HCT116 (cell line): ENCODE measurements around the gene FRK. TPM values are rescaled to one million over a fixed set of nuclear protein-coding genes. Genes with fewer than 3 reads are reported as not detected.

Experiments used
- ATAC-seq: fragments of 200-7000 bp; cut with Tn5 transposase; 2 replicates; pipeline ENCODE4 v1.9.1; 2020; ENCODE audit warnings: mild to moderate bottlenecking, moderate library complexity
- BruUV-seq: library from RNA; stranded (reverse); fragments of 400-500 nt; replicated peaks from 2 replicates; lab custom pipeline; 2021; lab: Mats Ljungman, UMichigan
- CTCF ChIA-PET: fragments of 300-600 bp; sonication (Branson Sonifier 250); formaldehyde crosslinking; loops from one replicate; lab custom pipeline; 2021; ENCODE audit warnings: antibody characterized with exemption; lab: Charles Lee
- POLR2A ChIA-PET: fragments of 300-600, 350-600 bp; sonication (Branson Sonifier 250); formaldehyde crosslinking; loops from one replicate; lab custom pipeline; 2021; ENCODE audit warnings: antibody characterized with exemption; lab: Charles Lee
- RAD21 ChIA-PET, 2 experiments: fragments of 300-600 bp; sonication (Branson Sonifier 250); formaldehyde crosslinking; loops; one replicate each; lab custom pipeline; 2023; ENCODE audit warnings: low total read pairs in 2 of 2; ENCODE audit not compliant: uncharacterized antibody in 2 of 2, unreplicated experiment in 2 of 2, low non-redundant PET in 1 of 2; lab: Charles Lee
- DNase-seq: peaks from one replicate; pipeline ENCODE4 v3.0.0-alpha.2; 2010; ENCODE audit warnings: low read depth, low spot score
- H2AFZ ChIP-seq: fragments of 200-600 bp; shearing (Covaris generic), sonication (generic); 2 replicates; pipeline ENCODE4 v1.6.1; 2017; ENCODE audit warnings: low read depth, mixed run types, mixed read lengths, antibody characterized with exemption, low read length; ENCODE audit not compliant: poor library complexity, severe bottlenecking
- H3K27ac ChIP-seq: 2 replicates; pipeline ENCODE4 v1.5.1; 2012; ENCODE audit warnings: low read depth, low read length
- H3K27me3 ChIP-seq: fragments of 200-600 bp; sonication (generic); 2 replicates; pipeline ENCODE4 v1.6.1; 2016; ENCODE audit warnings: mixed run types, low read length, mixed read lengths; ENCODE audit not compliant: insufficient read depth
- H3K36me3 ChIP-seq, 2 experiments: fragments of 200-500 bp in 1 of 2; fragments of 200-600 bp in 1 of 2; sonication (Bioruptor generic) in 1 of 2; sonication (generic) in 1 of 2; 2 replicates each; pipeline versions ENCODE4 v1.5.1 to v1.6.1; 2014 to 2016; ENCODE audit warnings: low read length in 2 of 2, inconsistent platforms in 1 of 2, mixed read lengths in 1 of 2, mixed run types in 1 of 2; ENCODE audit not compliant: insufficient read depth in 2 of 2, control insufficient read depth in 1 of 2
- H3K4me1 ChIP-seq, 2 experiments: fragments of 200-600 bp in 1 of 2; sonication (generic) in 1 of 2; 2 replicates each; pipeline versions ENCODE4 v1.5.1 to v1.6.1; 2012 to 2017; ENCODE audit warnings: low read length in 2 of 2, inconsistent platforms in 1 of 2, mild to moderate bottlenecking in 1 of 2, mixed read lengths in 1 of 2, mixed run types in 1 of 2, moderate library complexity in 1 of 2; ENCODE audit not compliant: insufficient read depth in 2 of 2, control insufficient read depth in 1 of 2
- H3K4me2 ChIP-seq: fragments of 200-600 bp; sonication (generic); 2 replicates; pipeline ENCODE4 v1.6.1; 2017; ENCODE audit warnings: mixed run types, low read length, mixed read lengths
- H3K4me3 ChIP-seq, 2 experiments: fragments of 200-600 bp in 1 of 2; sonication (generic) in 1 of 2; replicated peaks in 1 of 2; 2 replicates each; pipeline ENCODE4 v1.5.1; 2011 to 2016; ENCODE audit warnings: low read length in 2 of 2, control low read depth in 1 of 2, low read depth in 1 of 2, mild to moderate bottlenecking in 1 of 2, mixed read lengths in 1 of 2, mixed run types in 1 of 2
- H3K79me2 ChIP-seq: fragments of 200-600 bp; sonication (generic); 2 replicates; pipeline ENCODE4 v1.6.1; 2017; ENCODE audit warnings: mild to moderate bottlenecking, mixed run types, low read length, moderate library complexity, mixed read lengths; ENCODE audit not compliant: insufficient read depth
- H3K9ac ChIP-seq: fragments of 200-600 bp; sonication (generic); 2 replicates; pipeline ENCODE4 v1.6.1; 2016; ENCODE audit warnings: low read length, mixed read lengths
- H3K9me2 ChIP-seq: fragments of 200-600 bp; sonication (generic), shearing (Covaris generic); 2 replicates; pipeline ENCODE4 v1.6.1; 2017; ENCODE audit warnings: mixed run types, mild to moderate bottlenecking, moderate library complexity; ENCODE audit not compliant: insufficient read depth
- H3K9me3 ChIP-seq, 2 experiments: fragments of 200-500 bp in 1 of 2; fragments of 200-600 bp in 1 of 2; sonication (Bioruptor generic) in 1 of 2; sonication (generic) in 1 of 2; 2 replicates each; pipeline ENCODE4 v1.6.1; 2014 to 2017; ENCODE audit warnings: low read length in 2 of 2, mixed read lengths in 2 of 2, inconsistent platforms in 1 of 2, low read depth in 1 of 2, mild to moderate bottlenecking in 1 of 2, mixed run types in 1 of 2, moderate library complexity in 1 of 2; ENCODE audit not compliant: control insufficient read depth in 1 of 2, insufficient read depth in 1 of 2
- H4K20me1 ChIP-seq: fragments of 200-600 bp; sonication (generic), shearing (Covaris generic); 2 replicates; pipeline ENCODE4 v1.6.1; 2017; ENCODE audit warnings: mixed run types, mild to moderate bottlenecking, moderate library complexity; ENCODE audit not compliant: insufficient read depth
- CEBPB ChIP-seq: IDR thresholded peaks from 2 replicates; pipeline ENCODE4 v1.6.1; 2012; ENCODE audit warnings: low read depth
- EGR1 ChIP-seq: IDR thresholded peaks from 2 replicates; pipeline ENCODE4 v1.6.1; 2012; ENCODE audit warnings: low read depth
- ELF1 ChIP-seq: IDR thresholded peaks from 2 replicates; pipeline ENCODE4 v1.6.1; 2012; ENCODE audit warnings: low read depth, borderline replicate concordance
- JUND ChIP-seq: IDR thresholded peaks from 2 replicates; pipeline ENCODE4 v1.6.1; 2012
- POLR2A ChIP-seq: IDR thresholded peaks from 2 replicates; pipeline ENCODE4 v1.7.0; 2011; ENCODE audit warnings: borderline replicate concordance; ENCODE audit not compliant: insufficient read depth, insufficient read length; ENCODE audit errors: extremely low read depth
- POLR2AphosphoS5 ChIP-seq: IDR thresholded peaks from 2 replicates; pipeline ENCODE4 v1.6.1; 2011; ENCODE audit warnings: mild to moderate bottlenecking, low read depth, low read length, moderate library complexity
- RAD21 ChIP-seq: IDR thresholded peaks from 2 replicates; pipeline ENCODE4 v1.6.1; 2012; ENCODE audit warnings: low read depth, mild to moderate bottlenecking
- SIN3A ChIP-seq: IDR thresholded peaks from 2 replicates; pipeline ENCODE4 v1.6.1; 2012; ENCODE audit warnings: low read depth
- YY1 ChIP-seq: IDR thresholded peaks from 2 replicates; pipeline ENCODE4 v1.6.1; 2011; ENCODE audit warnings: low read length, low read depth, moderate library complexity, mild to moderate bottlenecking; ENCODE audit not compliant: insufficient replicate concordance; ENCODE audit errors: extremely low read depth
- ZNF274 ChIP-seq: fragments of 200-500 bp; sonication (Bioruptor generic); IDR thresholded peaks from 2 replicates; pipeline ENCODE4 v1.6.1; 2014; ENCODE audit warnings: mild to moderate bottlenecking, low read depth, low read length, inconsistent platforms
- intact Hi-C: fragments of 100-400 bp; cut with micrococcal nuclease; formaldehyde crosslinking; loops from 2 replicates; pipeline ENCODE4 v1.10.0; 2022
- total RNA-seq: library from RNA; stranded (reverse); gene quantifications from one replicate; pipeline ENCODE4 v1.2.1, GENCODE V29; 2021; ENCODE audit not compliant: unreplicated experiment
- TF ChIP-seq, protein P1 (sequence below): IDR thresholded peaks from 2 replicates; pipeline ENCODE4 v1.6.1; 2012
- TF ChIP-seq, protein P2 (sequence below): IDR thresholded peaks from 2 replicates; pipeline ENCODE4 v1.6.1; 2012; ENCODE audit warnings: low read depth

FRK gene
- total RNA-seq, 1 experiment from 2014 or later: 3.7 TPM

DNA sequence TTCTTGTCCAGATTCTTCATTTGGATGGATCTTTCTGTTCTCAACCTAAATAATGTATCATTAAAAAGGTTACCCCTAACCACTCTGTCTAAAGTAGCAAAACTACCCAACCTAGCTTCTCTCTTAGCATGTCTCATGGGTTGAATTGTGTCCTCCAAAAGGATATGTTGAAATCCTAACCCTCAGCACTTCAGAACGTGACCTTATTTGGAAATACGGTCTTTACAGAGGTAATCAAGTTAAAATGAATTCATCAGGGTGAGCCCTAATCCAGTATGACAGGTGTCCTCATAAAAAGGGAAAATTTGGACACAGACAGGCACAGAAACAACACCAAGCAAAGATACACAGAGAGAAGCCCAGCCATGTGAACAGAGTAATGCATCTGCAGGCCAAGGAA lies 6.1 kb upstream of the FRK start:
- H3K4me2 ChIP-seq: no peak overlapping the region
- intact Hi-C loops: no loop called here

DNA sequence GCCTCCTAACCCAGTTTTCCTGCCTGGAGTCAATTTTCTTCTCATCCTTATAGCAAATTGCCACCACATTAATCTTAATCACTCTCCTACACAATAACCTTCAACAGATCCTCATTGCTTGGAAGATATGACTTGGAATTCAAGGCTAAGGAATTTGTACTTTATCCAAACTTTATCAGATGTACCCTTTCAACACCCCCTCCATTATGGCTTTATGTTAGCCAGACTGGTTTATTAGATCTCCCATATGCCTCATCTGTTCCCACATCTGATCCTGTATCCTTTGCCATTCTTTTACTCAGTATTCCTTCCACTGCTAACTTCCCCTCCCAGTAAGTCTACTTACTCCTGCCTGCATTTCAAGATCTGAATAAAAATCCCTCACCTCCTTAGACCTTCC lies 4.0 kb upstream of the FRK start:
- no peak overlapping the region for H3K9ac ChIP-seq
- no peak overlapping the region for H3K27ac ChIP-seq
- H2AFZ ChIP-seq: no peak overlapping the region
- ATAC-seq: no peak
- intact Hi-C loops: no loop called here
- H3K9me3 ChIP-seq: no peaks in the 10 kb centered on the region
- no peaks in the 10 kb centered on the region for H3K79me2 ChIP-seq
- H3K4me2 ChIP-seq: no peak overlapping the region
- H3K4me1 ChIP-seq: peaks cover 4 to 19% of the 10 kb centered on the region in 2 experiments; a peak in 3 of 4 replicates
- CTCF ChIA-PET: no interaction called here
- H3K9me2 ChIP-seq: no peaks in the 10 kb centered on the region
- POLR2A ChIA-PET: no interaction called here
- BruUV-seq: no TSS peak
- H3K4me3 ChIP-seq: no peak overlapping the region
- no peaks in the 10 kb centered on the region for H4K20me1 ChIP-seq
- H3K27me3 ChIP-seq: no peaks in the 10 kb centered on the region
- RAD21 ChIA-PET: no interaction called here
- DNase-seq: no peak
- H3K36me3 ChIP-seq: no peaks in the 10 kb centered on the region
- TF ChIP-seq POLR2A (no peak), POLR2AphosphoS5 (no peak), RAD21 (no peak), ZNF274 (no peak), CEBPB (no peak), YY1 (no peak), JUND (no peak), SIN3A (no peak), ELF1 (no peak), EGR1 (no peak)
- TF ChIP-seq, protein P1, sequence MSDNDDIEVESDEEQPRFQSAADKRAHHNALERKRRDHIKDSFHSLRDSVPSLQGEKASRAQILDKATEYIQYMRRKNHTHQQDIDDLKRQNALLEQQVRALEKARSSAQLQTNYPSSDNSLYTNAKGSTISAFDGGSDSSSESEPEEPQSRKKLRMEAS: no peak
- TF ChIP-seq, protein P2, sequence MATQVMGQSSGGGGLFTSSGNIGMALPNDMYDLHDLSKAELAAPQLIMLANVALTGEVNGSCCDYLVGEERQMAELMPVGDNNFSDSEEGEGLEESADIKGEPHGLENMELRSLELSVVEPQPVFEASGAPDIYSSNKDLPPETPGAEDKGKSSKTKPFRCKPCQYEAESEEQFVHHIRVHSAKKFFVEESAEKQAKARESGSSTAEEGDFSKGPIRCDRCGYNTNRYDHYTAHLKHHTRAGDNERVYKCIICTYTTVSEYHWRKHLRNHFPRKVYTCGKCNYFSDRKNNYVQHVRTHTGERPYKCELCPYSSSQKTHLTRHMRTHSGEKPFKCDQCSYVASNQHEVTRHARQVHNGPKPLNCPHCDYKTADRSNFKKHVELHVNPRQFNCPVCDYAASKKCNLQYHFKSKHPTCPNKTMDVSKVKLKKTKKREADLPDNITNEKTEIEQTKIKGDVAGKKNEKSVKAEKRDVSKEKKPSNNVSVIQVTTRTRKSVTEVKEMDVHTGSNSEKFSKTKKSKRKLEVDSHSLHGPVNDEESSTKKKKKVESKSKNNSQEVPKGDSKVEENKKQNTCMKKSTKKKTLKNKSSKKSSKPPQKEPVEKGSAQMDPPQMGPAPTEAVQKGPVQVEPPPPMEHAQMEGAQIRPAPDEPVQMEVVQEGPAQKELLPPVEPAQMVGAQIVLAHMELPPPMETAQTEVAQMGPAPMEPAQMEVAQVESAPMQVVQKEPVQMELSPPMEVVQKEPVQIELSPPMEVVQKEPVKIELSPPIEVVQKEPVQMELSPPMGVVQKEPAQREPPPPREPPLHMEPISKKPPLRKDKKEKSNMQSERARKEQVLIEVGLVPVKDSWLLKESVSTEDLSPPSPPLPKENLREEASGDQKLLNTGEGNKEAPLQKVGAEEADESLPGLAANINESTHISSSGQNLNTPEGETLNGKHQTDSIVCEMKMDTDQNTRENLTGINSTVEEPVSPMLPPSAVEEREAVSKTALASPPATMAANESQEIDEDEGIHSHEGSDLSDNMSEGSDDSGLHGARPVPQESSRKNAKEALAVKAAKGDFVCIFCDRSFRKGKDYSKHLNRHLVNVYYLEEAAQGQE: no peak

More for the DNA sequence above, 6.1 kb upstream of the FRK start:
- H3K27me3 ChIP-seq: no peaks in the 10 kb centered on the region
- H3K9ac ChIP-seq: no peak overlapping the region
- no peak overlapping the region for H2AFZ ChIP-seq
- H3K36me3 ChIP-seq: no peaks in the 10 kb centered on the region
- H3K9me2 ChIP-seq: no peaks in the 10 kb centered on the region
- H3K79me2 ChIP-seq: no peaks in the 10 kb centered on the region
- TF ChIP-seq, protein P2: no peak
- no TSS peak for BruUV-seq
- no peak overlapping the region for H3K4me3 ChIP-seq
- H4K20me1 ChIP-seq: no peaks in the 10 kb centered on the region
- ATAC-seq: no peak
- no peak for DNase-seq
- H3K27ac ChIP-seq: no peak overlapping the region
- H3K9me3 ChIP-seq: no peaks in the 10 kb centered on the region
- H3K4me1 ChIP-seq: peaks cover 3 to 8% of the 10 kb centered on the region in 2 experiments; a peak in 3 of 4 replicates
- ChIA-PET CTCF (no interaction called here), RAD21 (no interaction called here), POLR2A (no interaction called here)
